ENCODE data around the gene GNLY.
"Not testable (repeated sequence)": the region's sequence is repeated elsewhere in the genome, so short reads cannot be mapped to it uniquely, and the experiment has no call there.

Gene GNLY

DNA sequence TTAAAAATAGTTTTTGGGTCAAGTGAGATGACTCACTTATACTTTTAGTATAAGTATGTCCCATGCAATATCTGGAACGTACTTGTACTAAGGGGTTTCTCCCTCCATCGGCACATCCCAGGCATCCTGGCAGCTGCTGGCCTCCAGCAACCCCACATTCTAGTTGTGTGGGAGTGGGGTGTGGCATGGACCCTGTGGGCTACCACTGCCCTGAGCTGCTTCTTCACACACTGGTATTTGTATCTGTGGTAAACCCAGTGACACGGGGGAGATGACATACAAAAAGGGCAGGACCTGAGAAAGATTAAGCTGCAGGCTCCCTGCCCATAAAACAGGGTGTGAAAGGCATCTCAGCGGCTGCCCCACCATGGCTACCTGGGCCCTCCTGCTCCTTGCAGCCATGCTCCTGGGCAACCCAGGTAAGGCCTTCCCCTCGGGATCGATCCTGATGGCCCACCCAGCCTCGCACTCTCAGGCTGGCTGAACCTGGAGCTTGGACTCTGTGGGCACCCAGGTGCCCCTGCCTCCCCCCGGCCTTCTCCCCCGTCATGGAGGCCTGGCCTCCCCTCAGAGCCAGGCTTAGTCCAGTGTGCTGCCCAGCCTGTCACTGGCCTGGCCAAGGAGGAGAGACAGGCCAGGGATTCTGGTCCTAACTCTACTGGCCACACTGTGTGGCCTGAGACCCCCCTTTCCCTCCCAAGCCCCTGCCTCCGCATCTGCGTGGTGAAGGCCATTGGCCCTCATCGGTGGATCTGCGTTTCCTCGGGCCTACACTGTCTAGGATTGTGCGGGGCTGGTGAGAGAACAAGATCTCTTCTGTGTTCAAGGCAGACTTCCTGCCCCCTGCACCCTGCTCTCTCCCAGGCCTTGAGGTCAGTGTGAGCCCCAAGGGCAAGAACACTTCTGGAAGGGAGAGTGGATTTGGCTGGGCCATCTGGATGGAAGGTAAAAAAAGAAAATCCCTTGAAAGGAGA is at the start of gene GNLY:
TSS of gene GNLY (plus strand) at position 307 of the 974 bp plus-strand sequence. CDS start at position 368, 61 bp downstream.
- in situ Hi-C loops (cut with MboI; ENCODE audit: low sequenced_read_pairs) = no loop called here

DNA sequence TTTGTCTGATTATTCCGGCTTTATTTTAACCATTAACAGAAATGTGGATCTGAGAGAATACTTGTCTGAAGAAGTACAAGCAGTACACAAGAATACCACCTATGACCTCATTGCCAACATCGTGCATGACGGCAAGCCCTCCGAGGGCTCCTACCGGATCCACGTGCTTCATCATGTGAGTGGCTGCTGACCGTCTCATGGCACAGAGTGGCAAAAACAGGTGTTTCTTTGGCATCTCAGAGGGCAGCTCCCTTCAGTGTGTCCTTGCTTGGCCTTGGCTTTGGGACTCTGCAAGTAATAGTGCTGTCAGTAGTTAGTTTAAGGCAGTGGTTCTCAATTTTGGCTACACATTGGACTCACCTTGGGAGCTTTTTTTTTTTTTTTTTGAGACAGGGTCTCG is 49.2 kb upstream of the GNLY start:
- in situ Hi-C loops (cut with MboI; ENCODE audit: low sequenced_read_pairs) = loop anchor here (25.0 kb wide), 1 partner anchor 467 kb away; the partner anchor contains the start of genes POLR1A and PTCD3

- in situ Hi-C loops (cut with MboI; ENCODE audit: low sequenced_read_pairs) = loop anchor here (25.0 kb wide), 1 partner anchor 466 kb away; the partner anchor contains the start of genes POLR1A and PTCD3
Measured at GRCh38 chr2:85646166-85646565, 48.0 kb upstream of the GNLY start.

- in situ Hi-C loops (cut with MboI; ENCODE audit: low sequenced_read_pairs) = loop anchor here (25.0 kb wide), 1 partner anchor 464 kb away; the partner anchor contains the start of genes POLR1A and PTCD3
Measured at GRCh38 chr2:85647823-85648526, 46.2 kb upstream of the GNLY start.

- in situ Hi-C loops (cut with MboI; ENCODE audit: low sequenced_read_pairs) = loop anchor here (25.0 kb wide), 1 partner anchor 464 kb away; the partner anchor contains the start of genes POLR1A and PTCD3
Measured at GRCh38 chr2:85648619-85649018, 45.5 kb upstream of the GNLY start.

DNA sequence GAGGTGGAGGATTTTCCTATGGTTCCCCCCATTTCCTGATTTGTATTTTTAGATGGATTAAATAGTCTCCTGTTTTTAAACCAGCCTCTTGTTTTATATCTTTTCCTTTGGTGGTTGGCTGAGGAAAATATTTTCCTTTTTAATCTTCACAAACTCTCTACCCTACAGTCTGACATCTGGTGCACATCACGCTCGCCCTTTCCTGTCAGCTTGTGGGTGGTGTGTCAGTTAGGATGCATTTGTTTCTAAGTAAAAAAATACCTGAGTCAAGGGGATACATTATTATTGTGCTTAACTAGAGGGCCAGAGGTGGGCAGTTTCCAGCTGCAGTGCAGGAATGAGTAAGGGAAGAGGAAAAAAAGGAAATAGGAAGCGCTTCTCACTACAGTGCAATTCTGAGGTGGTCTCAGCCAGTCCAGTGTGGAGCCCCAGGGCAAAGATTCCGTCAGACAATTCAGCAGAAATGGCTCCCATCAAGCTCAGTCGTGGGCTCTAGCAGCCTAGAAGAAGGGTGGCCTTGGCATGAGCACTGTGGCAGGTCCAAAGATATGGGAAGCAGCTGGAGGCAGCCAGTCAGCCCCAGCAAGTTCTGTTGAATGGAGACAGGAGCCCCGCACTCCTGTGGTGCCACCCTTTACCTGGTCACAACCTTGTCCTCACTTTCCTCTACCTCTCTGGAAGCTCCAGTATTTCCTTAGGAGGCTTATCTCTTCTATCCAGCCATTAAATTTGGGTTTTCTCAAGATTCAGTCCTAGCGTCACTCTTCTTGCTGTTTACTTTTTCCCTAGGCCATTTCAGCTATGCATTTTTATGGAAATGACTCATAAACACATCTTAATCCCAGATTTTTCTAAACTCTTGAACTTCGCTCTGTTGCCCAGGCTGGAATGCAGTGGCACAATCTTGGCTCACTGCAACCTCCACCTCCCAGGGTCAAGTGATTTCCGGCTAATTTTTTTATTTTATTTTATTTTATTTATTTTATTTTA is 44.7 kb upstream of the GNLY start:
- in situ Hi-C loops (cut with MboI; ENCODE audit: low sequenced_read_pairs) = loop anchor here (25.0 kb wide), 1 partner anchor 463 kb away; the partner anchor contains the start of genes POLR1A and PTCD3

DNA sequence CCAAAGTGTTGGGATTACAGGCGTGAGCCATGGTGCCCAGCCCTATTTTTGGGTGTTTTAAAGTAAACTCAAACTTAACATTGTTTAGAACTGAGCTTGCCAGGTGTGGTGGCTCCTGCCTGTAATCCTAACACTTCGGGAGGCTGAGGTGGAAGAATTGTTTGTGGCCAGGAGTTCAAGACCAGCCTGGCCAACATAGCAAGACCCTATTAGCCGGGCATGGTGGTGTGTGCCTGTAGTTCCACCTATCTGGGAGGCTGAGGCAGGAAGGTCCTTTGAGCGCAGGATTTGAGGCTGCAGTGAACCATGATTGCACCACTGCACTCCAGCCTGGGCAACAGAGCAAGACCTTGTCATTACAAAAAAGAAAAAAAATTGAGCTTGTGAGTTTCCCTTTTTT is 43.7 kb upstream of the GNLY start:
- in situ Hi-C loops (cut with MboI; ENCODE audit: low sequenced_read_pairs) = no loop called here

GRCh38 chr2:85651097-85651496 is 43.1 kb upstream of the GNLY start:
- in situ Hi-C loops (cut with MboI; ENCODE audit: low sequenced_read_pairs) = no loop called here

DNA sequence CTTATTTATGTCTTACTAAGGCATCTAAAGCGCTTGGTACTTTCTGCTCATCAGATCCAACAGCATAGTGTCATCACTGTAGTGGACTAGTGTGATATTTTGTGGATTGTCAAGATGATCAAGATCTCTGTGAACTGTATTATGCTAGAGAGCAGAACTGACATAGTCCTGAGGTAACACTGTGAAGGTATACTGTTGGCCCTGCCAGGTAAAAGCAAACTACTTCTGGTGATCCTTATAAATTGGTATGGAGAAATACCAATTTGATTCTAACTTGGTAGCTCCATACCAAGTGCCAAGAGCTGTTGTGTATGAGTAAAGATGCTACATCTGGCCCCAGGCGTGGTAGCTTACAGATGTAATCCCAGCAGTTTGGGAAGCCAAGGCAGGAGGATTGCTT is 42.1 kb upstream of the GNLY start:
- in situ Hi-C loops (cut with MboI; ENCODE audit: low sequenced_read_pairs) = no loop called here

DNA sequence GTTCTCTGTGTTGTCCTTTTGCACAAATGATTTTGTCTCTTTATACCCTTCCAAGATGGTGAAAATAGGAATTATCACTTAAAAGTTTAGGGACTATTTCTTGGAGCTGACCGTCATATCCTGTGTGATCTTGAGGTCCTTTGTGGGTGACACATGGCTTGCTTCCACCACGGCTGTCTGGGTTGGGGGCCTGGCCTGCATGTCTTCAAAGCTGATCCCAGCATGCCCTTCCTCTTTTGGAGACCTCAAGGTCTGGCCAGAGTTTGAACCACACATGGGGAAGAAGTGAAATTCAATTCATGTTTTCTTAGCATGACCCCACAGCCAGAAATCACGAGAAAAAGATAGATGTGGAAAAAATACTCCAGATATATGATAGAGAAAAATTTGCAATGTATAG is 40.2 kb upstream of the GNLY start:
- in situ Hi-C loops (cut with MboI; ENCODE audit: low sequenced_read_pairs) = no loop called here

DNA sequence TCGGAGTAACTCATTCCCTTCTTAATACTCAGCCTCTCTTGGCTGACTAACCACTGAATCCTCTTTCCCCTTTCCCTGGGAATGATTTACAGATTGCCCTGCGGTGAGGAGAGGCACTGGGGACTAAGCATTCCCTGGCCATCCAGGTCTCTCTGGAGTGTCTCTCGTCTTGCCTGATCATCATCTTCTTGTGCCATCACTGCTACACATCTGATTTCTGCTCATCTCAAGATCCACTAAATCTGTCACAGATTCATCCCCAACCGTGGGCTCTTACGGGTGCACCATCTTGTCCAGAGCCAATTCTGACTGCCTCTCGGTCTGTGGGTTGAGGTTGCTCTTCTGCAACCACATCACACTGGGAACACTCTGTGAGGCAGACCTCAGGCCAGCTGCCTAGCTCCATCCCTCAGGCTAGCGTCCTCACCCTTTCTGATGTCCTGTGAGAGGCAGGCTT is 38.2 kb upstream of the GNLY start:
- in situ Hi-C loops (cut with MboI; ENCODE audit: low sequenced_read_pairs) = no loop called here

DNA sequence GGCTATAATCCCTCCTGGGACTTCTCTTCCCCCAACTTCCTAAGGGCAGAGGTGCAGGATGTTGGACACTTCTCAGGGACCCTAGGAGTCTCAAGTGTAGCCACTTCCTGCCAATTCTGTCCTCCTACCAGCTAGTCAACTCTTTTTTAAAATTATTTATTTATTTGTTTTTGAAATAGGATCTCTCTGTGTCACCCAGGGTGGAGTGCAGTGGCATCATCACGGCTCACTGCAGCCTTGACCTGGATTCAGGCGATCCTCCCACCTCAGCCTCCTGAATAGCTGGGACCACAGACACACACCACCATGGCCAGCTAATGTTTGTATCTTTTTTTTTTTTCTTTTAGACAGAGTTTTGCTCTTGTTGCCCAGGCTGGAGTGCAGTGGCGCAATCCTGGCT is 37.7 kb upstream of the GNLY start:
- in situ Hi-C loops (cut with MboI; ENCODE audit: low sequenced_read_pairs) = no loop called here

- in situ Hi-C loops (cut with MboI; ENCODE audit: low sequenced_read_pairs) = not testable (repeated sequence)
Measured at GRCh38 chr2:85657399-85657798, 36.8 kb upstream of the GNLY start.

DNA sequence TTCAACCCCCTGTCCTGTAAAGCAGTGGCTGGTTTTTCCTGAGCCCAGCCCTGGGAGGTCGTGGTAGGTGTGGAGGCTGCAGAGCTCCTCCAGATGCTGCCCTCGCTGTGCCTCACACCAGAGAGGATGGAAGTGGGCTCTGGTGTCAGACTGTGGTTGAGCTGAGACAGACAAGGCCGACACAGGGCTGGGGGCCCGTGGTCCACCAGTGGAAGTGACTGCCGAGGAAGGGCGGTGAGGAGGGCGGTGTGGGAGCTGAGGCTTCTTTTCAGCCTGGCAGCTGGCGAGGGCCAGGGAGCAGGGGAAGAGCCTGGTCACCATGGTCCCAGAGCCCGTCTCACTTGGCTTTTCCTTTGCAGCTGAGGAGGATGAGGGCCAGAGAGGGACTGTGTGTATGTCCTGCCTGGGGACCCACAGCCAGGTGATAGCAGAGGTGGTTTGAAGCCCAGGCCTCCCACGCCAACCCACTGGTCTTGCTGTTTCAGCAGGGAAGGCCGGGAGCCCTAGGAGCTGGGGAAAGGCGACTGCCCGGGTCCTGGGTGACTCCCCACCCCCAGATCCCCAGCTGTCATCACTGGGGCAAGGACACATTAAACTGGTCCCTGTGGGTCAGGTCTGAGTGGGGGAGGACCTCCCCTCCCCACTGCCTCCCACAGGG is 34.7 kb upstream of the GNLY start:
- in situ Hi-C loops (cut with MboI; ENCODE audit: low sequenced_read_pairs) = no loop called here

DNA sequence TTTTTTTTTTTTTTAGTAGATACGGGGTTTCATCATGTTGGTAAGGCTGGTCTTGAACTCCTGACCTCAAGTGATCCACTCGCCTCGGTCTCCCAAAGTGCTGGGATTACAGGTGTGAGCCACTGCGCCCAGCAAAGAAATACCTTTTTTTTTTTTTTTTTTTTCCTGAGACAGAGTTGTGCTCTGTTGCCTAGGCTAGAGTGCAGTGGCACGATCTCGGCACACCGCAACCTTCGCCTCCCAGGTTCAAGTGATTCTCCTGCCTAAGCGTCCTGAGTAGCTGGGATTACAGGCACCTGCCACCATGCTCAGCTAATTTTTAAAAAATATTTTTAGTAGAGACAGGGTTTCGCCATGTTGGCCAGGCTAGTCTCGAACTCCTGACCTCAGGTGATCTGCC is 33.9 kb upstream of the GNLY start:
- in situ Hi-C loops (cut with MboI; ENCODE audit: low sequenced_read_pairs) = not testable (repeated sequence)

GRCh38 chr2:85660725-85661124 is 33.4 kb upstream of the GNLY start:
- in situ Hi-C loops (cut with MboI; ENCODE audit: low sequenced_read_pairs) = no loop called here

GRCh38 chr2:85661139-85661858 is 32.9 kb upstream of the GNLY start:
- in situ Hi-C loops (cut with MboI; ENCODE audit: low sequenced_read_pairs) = no loop called here

DNA sequence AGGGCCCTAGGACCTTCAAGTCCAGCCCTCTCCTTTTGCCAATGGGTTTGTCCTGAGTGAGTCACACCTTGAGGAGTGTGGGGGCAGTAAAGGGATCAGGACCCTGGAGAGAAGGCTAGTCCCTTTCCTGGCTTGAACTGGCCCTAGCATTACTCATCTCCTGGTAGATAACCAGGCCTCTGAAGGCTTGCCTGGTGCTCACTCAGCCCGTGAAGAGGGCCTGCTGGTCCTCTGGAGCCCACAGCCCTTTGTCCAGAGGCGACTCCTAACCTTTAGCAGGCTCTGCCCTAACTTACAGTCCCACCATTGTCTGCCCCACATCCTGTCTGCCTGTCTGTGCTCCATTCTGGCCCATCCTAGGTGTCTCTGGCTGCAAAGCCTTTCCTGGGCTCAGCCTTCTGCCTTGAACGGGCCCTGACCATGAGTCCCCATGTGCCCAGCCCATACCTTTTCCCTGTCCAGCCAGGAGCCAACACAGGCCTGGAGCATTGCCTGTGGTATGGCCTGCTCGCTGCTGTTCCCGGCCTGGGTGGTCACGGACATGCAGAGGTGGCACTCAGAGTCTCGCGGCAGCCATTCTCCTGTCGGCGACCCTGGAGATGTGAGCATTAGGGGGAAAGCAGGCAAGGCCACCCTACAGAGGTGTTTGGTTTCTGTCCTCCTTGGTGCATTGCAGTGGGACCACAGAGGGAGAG is 31.1 kb upstream of the GNLY start:
- in situ Hi-C loops (cut with MboI; ENCODE audit: low sequenced_read_pairs) = no loop called here

Data from HL-60/S4 treated with phorbol 12-myristate 13-acetate at 8.2 ng/mL for 4 days and 3 days (cell line).